SW 1271 (cell line): Measurements from ENCODE around the gene PPP1R13L.
"Not testable (repeated sequence)": the region's sequence is repeated elsewhere in the genome, so short reads cannot be mapped to it uniquely, and the experiment has no call there.

Experiments
- DNase-seq, 2 experiments: peaks; one replicate each; lab custom pipeline; 2025; lab: John Stamatoyannopoulos, UW

The PPP1R13L gene

DNA sequence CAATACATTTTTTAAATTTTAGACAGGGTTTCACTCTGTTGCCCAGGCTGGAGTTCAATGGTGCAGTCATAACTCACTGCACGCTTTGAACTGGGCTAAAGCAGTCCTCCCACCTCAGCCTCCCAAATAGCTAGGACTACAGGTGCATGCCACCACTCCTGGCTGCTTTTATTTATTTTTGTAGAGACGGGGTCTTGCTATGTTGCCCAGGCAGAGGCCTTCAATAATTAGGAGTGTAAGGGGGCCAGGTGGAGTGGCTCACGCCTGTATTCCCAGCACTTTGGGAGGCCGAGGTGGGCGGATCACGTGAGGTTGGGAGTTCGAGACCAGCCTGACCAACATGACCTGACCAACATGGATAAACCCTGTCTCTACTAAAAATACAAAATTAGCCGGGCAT, 27.7 kb upstream of the PPP1R13L start:
- not testable (repeated sequence) for DNase-seq

DNA sequence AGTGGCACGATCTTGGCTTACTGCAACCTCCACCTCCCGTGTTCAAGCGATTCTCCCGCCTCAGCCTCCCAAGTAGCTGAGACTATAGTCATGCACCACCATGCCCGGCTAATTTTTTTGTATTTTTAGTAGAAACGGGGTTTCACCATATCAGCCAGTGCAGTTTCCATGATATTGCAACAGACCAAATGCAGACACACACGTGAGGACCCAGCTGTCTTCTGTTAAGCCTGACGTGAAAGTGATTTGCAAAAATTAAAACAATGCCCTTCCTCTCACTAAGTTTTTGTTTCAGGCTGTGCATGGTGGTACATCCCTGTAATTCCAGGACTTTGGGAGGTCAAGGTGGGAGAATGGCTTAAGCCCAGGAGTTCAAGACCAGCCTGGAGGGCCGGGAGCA, 26.1 kb upstream of the PPP1R13L start:
- DNase-seq, result not testable (repeated sequence)

DNA sequence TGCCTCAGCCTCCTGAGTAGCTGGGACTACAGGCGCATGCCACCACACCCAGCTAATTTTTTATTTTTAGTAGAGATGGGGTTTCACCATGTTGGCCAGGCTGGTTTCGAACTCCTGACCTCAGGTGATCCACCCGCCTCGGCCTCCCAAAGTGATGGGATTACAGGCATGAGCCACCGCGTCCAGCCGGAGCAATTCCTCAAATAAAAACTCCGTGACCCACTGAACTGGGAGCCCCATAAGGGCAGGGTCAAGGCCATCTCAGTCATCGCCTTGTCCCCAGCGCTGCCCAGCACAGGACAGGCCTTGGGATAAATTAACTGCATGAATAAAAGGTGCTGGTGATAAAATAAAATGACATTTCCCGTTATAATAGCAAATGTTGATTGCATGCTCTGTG, 25.0 kb upstream of the PPP1R13L start:
- not testable (repeated sequence) for DNase-seq

GRCh38 chr19:45428384-45429231, 23.7 kb upstream of the PPP1R13L start:
- DNase-seq, result no peak

DNA sequence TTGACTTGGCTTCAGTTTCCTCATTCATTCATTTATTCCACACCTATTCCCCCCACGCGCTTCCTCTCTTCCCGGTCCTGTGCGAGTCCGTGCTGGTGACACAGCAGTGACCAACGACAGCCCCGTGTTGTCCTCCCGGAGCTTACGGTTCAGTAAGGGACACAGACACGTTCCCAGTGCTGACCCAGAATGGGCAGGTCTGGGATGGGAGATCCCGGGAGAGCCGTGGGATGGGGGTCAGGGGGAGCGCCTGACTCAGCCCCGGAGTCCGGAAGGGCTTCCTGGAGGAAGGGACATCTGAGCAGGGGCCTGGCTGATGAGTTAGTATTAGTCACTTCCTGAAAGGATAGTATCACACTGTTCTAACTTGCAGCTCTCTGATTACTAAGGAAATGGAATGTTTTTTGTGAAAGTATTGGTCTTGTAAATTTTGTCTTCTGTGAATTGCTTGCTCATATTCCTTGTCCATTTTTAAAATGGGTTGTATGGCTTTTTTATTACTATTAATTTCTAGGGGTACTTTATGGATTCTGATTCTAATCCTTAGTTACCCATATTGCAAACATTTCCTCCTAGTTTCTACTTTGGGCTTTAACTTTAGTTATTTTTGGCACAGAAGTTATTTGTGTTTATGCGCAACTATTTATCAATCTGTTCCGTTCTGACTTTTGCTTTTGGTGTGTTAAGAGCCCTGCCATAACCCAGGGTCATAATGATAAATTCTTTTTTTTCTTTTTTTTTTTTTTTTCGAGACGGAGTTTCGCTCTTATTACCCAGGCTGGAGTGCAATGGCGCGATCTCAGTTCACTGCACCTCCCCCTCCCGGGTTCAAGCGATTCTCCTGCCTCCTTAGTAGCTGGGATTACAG, 19.6 kb upstream of the PPP1R13L start:
- peak; percentile 87 to 96 for DNase-seq

DNA sequence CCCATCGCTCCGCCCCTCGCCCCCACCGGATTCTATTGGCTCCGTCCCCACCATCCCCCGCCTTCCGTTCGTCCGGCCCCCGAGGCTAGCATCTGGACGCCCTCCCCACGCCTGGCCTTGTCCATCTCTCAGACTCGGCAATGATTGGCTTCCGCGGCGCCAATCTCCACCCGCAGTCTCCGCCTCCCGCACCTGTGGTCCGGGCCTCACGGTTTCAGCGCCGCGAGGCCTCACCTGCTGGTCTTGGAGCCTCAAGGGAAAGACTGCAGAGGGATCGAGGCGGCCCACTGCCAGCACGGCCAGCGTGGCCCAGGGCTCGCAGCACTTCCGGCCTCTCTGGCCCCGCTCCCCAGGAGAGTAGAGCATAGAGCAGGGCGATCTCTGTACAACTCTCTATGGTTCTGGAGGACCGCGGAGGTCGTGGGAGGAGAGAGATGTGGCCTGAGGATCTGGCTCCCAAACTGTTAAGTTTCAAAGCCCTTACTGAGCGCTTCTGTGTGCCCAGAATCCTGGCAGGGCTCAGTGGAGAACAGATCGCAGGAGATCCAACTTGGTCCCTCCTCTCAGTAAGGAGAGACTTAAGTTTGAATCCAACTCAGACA, 18.8 kb upstream of the PPP1R13L start, which contains the start of gene ERCC1:
Gene ERCC1, minus strand, starts transcription at position 329 of the 602 bp plus-strand sequence. CDS start 543 bp downstream, outside the sequence.
- DNase-seq, result peak; percentile 76 to 93

- no peak for DNase-seq
These were observed 18.2 kb upstream of the PPP1R13L start for GRCh38 chr19:45423033-45423588.

DNA sequence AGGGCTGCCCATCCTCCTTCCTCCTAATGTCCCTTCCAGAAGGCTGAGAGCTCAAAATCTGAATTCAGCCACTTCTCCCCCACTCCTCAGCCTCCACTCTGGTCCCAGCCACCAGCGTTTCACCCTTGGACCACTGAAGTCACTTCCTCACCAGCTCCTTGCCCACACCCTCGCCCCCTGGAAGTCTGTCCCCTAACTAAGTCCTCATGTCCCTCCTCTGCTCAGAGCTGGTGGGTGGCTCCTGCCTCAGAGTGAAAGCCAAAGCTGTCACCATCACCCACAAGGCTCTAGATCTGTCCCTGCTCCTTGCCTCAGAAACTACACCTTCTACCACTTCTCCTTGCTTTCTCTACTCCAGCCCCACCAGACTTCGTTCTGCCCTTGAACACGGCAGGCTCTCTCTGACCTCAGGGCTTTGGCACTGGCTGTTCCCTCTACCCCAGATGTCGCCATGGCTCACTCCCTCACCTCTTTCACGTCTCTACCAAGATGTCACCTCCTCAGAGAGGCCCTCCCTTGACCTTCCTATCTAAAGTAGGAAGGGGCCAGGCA, 17.2 kb upstream of the PPP1R13L start:
- DNase-seq, result no peak

DNA sequence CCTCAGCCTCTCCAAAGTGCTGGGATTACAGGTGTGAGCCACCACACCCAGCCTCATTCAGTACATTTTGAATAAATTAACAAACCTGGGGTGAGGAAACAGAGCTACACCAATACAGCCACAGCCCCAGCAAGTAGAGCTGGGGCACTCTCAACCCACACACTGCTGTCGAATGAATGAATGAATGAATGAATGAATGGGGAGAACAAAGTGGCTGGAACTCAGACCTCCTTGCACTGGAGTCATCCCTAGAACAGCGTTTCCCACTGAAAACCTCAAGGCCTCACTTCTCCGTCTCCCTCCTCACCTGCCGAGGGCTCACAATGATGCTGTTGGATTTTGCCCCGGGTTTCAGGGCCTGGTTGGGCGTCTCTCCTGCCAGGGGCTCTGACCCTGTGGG, 16.0 kb upstream of the PPP1R13L start:
- DNase-seq, result no peak

- no peak for DNase-seq
These were observed 15.5 kb upstream of the PPP1R13L start for GRCh38 chr19:45420356-45420755.

- DNase-seq, result no peak
These were observed 15.0 kb upstream of the PPP1R13L start for GRCh38 chr19:45419895-45420294.

DNA sequence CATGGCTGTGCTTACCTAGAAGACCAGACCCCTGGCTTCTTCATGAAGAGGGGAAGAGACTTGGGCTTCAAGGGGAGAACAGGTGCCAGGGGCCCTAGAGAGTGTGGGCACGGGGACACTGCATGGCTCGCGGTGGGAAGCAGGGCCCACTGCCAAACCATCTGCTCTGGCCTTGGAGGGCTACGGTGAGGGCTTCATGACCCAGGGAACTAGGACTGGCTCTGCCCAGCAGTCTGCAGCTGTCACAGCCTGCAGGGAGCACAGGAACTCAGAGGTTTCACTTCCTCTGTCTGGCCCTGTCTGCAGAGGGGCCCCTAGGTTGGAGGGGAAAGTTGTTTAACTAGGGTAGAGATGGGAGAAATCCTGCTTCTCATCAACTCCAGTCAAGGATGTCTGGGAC, 14.5 kb upstream of the PPP1R13L start:
- no peak for DNase-seq

GRCh38 chr19:45418802-45419201, 13.9 kb upstream of the PPP1R13L start:
- no peak for DNase-seq

DNA sequence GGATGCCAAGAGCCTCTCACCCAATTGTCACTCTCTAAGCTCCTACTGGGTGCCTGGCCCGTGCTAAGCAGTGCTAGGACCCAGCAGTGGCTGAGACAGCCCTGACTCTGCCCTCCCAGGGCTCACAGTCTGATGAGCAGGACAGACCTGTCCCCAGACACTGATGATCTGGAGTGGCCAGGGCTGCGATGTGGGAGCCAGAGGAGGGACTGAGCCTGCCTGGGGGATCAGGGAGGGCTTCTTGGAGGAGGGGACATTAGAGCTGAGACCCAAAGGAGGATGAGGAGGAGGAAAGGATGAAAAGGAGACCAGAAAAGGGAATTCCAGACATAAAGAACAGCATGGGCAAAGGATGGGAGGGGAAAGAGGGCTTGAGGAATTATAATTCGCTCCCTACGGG, 12.3 kb upstream of the PPP1R13L start:
- DNase-seq, result no peak

DNA sequence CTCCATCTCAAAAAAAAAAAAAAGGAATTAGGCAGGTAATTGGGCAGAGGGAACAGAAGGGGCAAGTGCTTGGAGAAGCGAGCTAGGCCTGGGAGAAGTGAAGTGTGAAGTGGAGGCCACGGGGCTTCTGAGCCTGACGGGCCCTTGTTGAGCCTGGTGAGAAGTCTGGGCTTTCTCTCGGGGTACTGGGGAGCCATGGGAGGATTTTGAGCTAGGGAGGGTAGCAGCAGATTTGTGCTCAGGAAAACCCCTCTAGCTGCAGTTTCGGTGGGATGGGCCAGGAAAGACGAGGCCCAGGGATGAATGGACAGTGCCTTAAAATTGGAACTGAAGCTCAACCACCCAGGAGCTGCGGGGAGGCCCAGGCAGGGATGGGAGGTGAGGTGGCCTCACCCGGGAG, 9.6 kb upstream of the PPP1R13L start:
- DNase-seq, result no peak

- no peak for DNase-seq
These were observed 8.6 kb upstream of the PPP1R13L start for GRCh38 chr19:45413497-45413896.

GRCh38 chr19:45410330-45410729, 5.5 kb upstream of the PPP1R13L start:
- not testable (repeated sequence) for DNase-seq

GRCh38 chr19:45409557-45409920, 4.7 kb upstream of the PPP1R13L start:
- no peak for DNase-seq

DNA sequence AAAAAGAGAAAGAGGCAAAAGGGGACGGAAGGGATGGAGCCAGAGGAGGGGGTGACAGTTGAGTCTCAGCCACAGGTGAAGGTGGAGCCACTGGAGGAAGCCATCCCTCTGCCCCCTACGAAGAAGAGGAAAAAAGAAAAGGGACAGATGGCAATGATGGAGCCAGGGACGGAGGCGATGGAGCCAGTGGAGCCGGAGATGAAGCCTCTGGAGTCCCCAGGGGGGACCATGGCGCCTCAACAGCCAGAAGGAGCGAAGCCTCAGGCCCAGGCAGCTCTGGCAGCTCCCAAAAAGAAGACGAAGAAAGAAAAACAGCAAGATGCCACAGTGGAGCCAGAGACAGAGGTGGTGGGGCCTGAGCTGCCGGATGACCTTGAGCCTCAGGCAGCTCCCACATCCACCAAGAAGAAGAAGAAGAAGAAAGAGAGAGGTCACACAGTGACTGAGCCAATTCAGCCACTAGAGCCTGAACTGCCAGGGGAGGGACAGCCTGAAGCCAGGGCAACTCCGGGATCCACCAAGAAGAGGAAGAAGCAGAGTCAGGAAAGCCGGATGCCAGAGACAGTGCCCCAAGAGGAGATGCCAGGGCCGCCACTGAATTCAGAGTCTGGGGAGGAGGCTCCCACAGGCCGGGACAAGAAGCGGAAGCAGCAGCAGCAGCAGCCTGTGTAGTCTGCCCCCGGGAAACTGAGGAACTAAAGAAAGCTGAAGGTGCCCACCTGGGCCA, 4.1 kb upstream of the PPP1R13L start:
- no peak for DNase-seq

GRCh38 chr19:45408121-45408520, 3.3 kb upstream of the PPP1R13L start:
- DNase-seq, result no peak

- DNase-seq, result not testable (repeated sequence)
These were observed 2.7 kb upstream of the PPP1R13L start for GRCh38 chr19:45407585-45407984.
